Caco-2 (cell line): Measurements from ENCODE around the gene CDKN1A. TPM values are rescaled to one million over a fixed set of nuclear protein-coding genes. Genes with fewer than 3 reads are reported as not detected.

Source experiments
- BruUV-seq: library from RNA; stranded (reverse); fragments of 400-500 nt; replicated peaks from 2 replicates; lab custom pipeline; 2021; lab: Mats Ljungman, UMichigan
- CTCF ChIA-PET: fragments of 300-600 bp; sonication (Branson Sonifier 250); formaldehyde crosslinking; loops from one replicate; lab custom pipeline; 2022; ENCODE audit warnings: antibody characterized with exemption; lab: Charles Lee
- POLR2A ChIA-PET: fragments of 300-600 bp; sonication (Branson Sonifier 250); formaldehyde crosslinking; loops from one replicate; lab custom pipeline; 2022; ENCODE audit warnings: antibody characterized with exemption; lab: Charles Lee
- DNase-seq, 2 experiments: peaks; one replicate each; pipeline versions ENCODE4 v3.0.0 to v3.0.0-alpha.2; 2020 to 2022
- H3K27me3 ChIP-seq: replicated peaks from 2 replicates; pipeline ENCODE4 v1.6.0; 2011; ENCODE audit warnings: low read length; ENCODE audit not compliant: control insufficient read depth, insufficient read depth
- H3K36me3 ChIP-seq: 2 replicates; pipeline ENCODE4 v1.5.1; 2011; ENCODE audit warnings: low read length; ENCODE audit not compliant: control insufficient read depth, insufficient read depth
- H3K4me1 ChIP-seq: fragments of 250-450 bp; sonication (Bioruptor Pico); 2 replicates; pipeline ENCODE4 v1.5.1; 2020; ENCODE audit warnings: mild to moderate bottlenecking
- H3K4me3 ChIP-seq: 2 replicates; pipeline ENCODE4 v1.5.1; 2011; ENCODE audit warnings: low read depth, mild to moderate bottlenecking, control low read depth, low read length
- H3K9me3 ChIP-seq: fragments of 250-450 bp; sonication (Bioruptor Pico); 2 replicates; pipeline ENCODE4 v1.5.1; 2020; ENCODE audit warnings: mild to moderate bottlenecking, moderate library complexity
- H3K27ac Mint-ChIP-seq: one replicate; pipeline ENCODE4 v1.8.0; 2022; ENCODE audit warnings: mixed read lengths; ENCODE audit not compliant: unreplicated experiment
- H3K27me3 Mint-ChIP-seq: one replicate; pipeline ENCODE4 v1.8.0; 2022; ENCODE audit warnings: mixed read lengths; ENCODE audit not compliant: insufficient read depth, unreplicated experiment
- H3K36me3 Mint-ChIP-seq: one replicate; pipeline ENCODE4 v1.8.0; 2022; ENCODE audit warnings: mild to moderate bottlenecking, mixed read lengths; ENCODE audit not compliant: insufficient read depth, unreplicated experiment
- H3K4me1 Mint-ChIP-seq: one replicate; pipeline ENCODE4 v1.8.0; 2022; ENCODE audit warnings: low read depth, mixed read lengths; ENCODE audit not compliant: unreplicated experiment
- H3K4me3 Mint-ChIP-seq: one replicate; pipeline ENCODE4 v1.8.0; 2022; ENCODE audit warnings: mild to moderate bottlenecking, moderate library complexity, mixed read lengths; ENCODE audit not compliant: unreplicated experiment
- H3K9me3 Mint-ChIP-seq: one replicate; pipeline ENCODE4 v1.8.0; 2022; ENCODE audit warnings: mixed read lengths; ENCODE audit not compliant: unreplicated experiment
- CTCF ChIP-seq, 2 experiments: fragments of 200-600 bp in 1 of 2; IDR thresholded peaks; 1 replicate in 1 of 2; 2 replicates in 1 of 2; pipeline versions ENCODE4 v1.5.1 to v1.8.0; 2011 to 2022; ENCODE audit warnings: antibody characterized with exemption in 1 of 2, control low read depth in 1 of 2, inconsistent platforms in 1 of 2, low read depth in 1 of 2, low read length in 1 of 2, mild to moderate bottlenecking in 1 of 2, moderate library complexity in 1 of 2; ENCODE audit not compliant: insufficient read depth in 1 of 2, severe bottlenecking in 1 of 2, unreplicated experiment in 1 of 2
- intact Hi-C: fragments of 100-400 bp; cut with micrococcal nuclease; formaldehyde crosslinking; loops from one replicate; pipeline ENCODE4 v1.10.0; 2022; ENCODE audit not compliant: unreplicated experiment
- total RNA-seq: library from RNA; stranded (reverse); gene quantifications from 2 replicates; pipeline ENCODE4 v1.2.3, GENCODE V29; 2022

CDKN1A gene
- total RNA-seq, 1 experiment from 2014 or later: 3.0 TPM

GRCh38 chr6:36686668-36687513, 8.4 kb downstream of the CDKN1A start:
- no peaks in the 10 kb centered on the region for H3K27me3 Mint-ChIP-seq
- H3K4me3 Mint-ChIP-seq: no peak overlapping the region
- no peaks in the 10 kb centered on the region for H3K36me3 ChIP-seq
- ChIA-PET POLR2A (no interaction called here), CTCF (no interaction called here)
- H3K4me1 ChIP-seq: peaks cover 23% of the 10 kb centered on the region
- intact Hi-C loops: loop anchor here (10.0 kb wide), 1 partner anchor 68 kb away; no protein-coding TSS in a partner anchor
- TF ChIP-seq CTCF (IDR thresholded peaks at IDR 0.05; ENCODE audit: insufficient read depth in 1 of 2, low read depth in 1 of 2, low read length in 1 of 2, severe bottlenecking in 1 of 2, unreplicated experiment in 1 of 2): no peak
- no peak for DNase-seq
- no peaks in the 10 kb centered on the region for H3K9me3 ChIP-seq
- no peaks in the 10 kb centered on the region; the same call in 1 of the 2 replicates for H3K27me3 ChIP-seq
- H3K4me3 ChIP-seq: no peak overlapping the region
- no peaks in the 10 kb centered on the region for H3K9me3 Mint-ChIP-seq
- H3K27ac Mint-ChIP-seq: no peak overlapping the region
- peaks cover 6% of the 10 kb centered on the region for H3K4me1 Mint-ChIP-seq
- peaks cover 5% of the 10 kb centered on the region for H3K36me3 Mint-ChIP-seq
- no TSS peak for BruUV-seq

GRCh38 chr6:36688063-36688738, 9.7 kb downstream of the CDKN1A start:
- no peaks in the 10 kb centered on the region for H3K36me3 ChIP-seq
- Mint-ChIP-seq H3K4me3 (no peak overlapping the region), H3K27me3 (no peaks in the 10 kb centered on the region), H3K9me3 (no peaks in the 10 kb centered on the region), H3K4me1 (no peaks in the 10 kb centered on the region), H3K27ac (no peak overlapping the region), H3K36me3 (no peaks in the 10 kb centered on the region)
- intact Hi-C loops: loop anchor here (10.0 kb wide), 1 partner anchor 67 kb away; no protein-coding TSS in a partner anchor
- TF ChIP-seq CTCF (IDR thresholded peaks at IDR 0.05; ENCODE audit: insufficient read depth in 1 of 2, low read depth in 1 of 2, low read length in 1 of 2, severe bottlenecking in 1 of 2, unreplicated experiment in 1 of 2): no peak
- H3K27me3 ChIP-seq: no peaks in the 10 kb centered on the region; the same call in 1 of the 2 replicates
- no peak for DNase-seq
- no peaks in the 10 kb centered on the region for H3K9me3 ChIP-seq
- H3K4me1 ChIP-seq: peaks cover 17% of the 10 kb centered on the region; the same call in 1 of the 2 replicates
- no TSS peak for BruUV-seq
- ChIA-PET POLR2A (no interaction called here), CTCF (no interaction called here)
- no peak overlapping the region for H3K4me3 ChIP-seq

GRCh38 chr6:36688739-36689075, 10.2 kb downstream of the CDKN1A start:
- Histone ChIP-seq H3K27me3 (no peaks in the 10 kb centered on the region; the same call in 1 of the 2 replicates), H3K36me3 (no peaks in the 10 kb centered on the region), H3K9me3 (no peaks in the 10 kb centered on the region), H3K4me3 (no peak overlapping the region), H3K4me1 (peaks cover 15% of the 10 kb centered on the region; the same call in 1 of the 2 replicates)
- no TSS peak for BruUV-seq
- CTCF ChIA-PET: no interaction called here
- intact Hi-C loops: loop anchor here (10.0 kb wide), 1 partner anchor 66 kb away; no protein-coding TSS in a partner anchor
- H3K27ac Mint-ChIP-seq: no peak overlapping the region
- DNase-seq: no peak
- H3K27me3 Mint-ChIP-seq: peaks cover 3% of the 10 kb centered on the region
- H3K4me3 Mint-ChIP-seq: no peak overlapping the region
- POLR2A ChIA-PET: no interaction called here
- H3K4me1 Mint-ChIP-seq: no peaks in the 10 kb centered on the region
- no peaks in the 10 kb centered on the region for H3K36me3 Mint-ChIP-seq
- no peaks in the 10 kb centered on the region for H3K9me3 Mint-ChIP-seq
- no peak for TF ChIP-seq CTCF (IDR thresholded peaks at IDR 0.05; ENCODE audit: insufficient read depth in 1 of 2, low read depth in 1 of 2, low read length in 1 of 2, severe bottlenecking in 1 of 2, unreplicated experiment in 1 of 2)
